Measurements from ENCODE around the gene NCKAP1.

Gene NCKAP1

DNA sequence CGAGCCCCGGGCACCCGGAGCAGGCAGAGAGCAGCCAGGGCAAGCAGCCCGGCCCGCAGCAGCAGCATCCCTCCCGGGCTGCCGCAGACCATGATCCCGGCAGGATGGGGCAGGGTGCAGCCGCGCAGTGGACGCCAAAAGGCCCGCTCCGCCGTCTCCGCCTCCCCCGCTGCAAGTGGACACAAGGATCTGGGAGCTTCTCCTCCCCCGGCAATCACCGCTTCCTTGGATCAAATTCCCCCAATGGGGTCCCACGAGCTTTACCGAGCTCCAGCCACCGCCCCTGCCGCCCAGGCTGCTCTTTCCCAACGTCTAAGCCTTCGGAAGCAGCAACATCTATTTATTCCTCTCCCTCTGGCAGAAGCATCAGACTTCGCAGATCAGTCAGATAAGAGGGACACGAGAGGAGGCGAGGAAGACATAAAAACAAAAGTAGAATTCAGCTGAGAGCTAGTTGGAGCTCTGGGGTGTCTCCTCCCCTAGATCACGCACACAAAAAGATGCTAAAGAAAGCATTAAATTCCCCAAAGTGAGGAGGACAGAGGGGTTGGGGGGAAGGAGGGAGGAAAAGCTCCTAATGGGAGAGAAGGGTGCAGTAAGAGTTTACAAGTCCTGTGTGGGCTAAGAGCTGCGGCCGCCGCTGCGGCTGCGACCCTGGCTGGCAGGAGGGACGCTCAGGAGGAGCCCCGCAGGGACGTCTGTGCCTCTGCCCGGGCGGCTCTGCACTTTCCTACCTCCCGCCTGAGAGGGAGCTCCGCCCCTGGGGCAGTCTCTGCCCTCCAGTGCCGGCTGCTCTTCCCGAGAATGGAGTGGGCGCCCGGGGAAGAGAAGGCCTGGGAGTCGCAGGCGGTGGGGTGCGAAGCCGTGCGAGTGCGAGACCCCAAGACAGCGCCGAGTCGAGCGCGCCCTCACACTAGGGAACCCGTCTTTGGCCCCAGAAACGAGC is 171.5 kb downstream of the NCKAP1 start, which contains the start of gene FRZB:
TSS of gene FRZB (minus strand) at position 177 of the 946 bp plus-strand sequence. CDS start at position 92, 85 bp downstream.
- peak; percentile 58 for DNase-seq

DNA sequence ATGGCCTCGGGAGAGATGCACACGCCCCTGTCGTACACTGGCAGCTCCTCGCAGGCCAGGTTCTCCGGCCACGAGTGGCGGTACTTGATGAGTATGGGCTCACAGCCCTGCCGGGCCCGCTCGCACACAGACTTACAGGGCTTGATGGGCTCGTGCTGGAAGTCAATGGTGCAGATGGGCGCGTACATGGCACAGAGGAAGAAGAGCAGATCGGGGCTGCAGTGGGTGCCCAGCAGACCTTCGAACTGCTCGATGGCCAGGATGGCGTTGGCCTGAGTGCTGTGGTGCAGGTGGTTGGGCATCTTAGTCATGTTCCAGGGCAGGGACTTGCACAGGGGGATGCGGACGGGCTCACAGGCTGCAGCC is 172.2 kb downstream of the NCKAP1 start:
- no peak for DNase-seq

DNA sequence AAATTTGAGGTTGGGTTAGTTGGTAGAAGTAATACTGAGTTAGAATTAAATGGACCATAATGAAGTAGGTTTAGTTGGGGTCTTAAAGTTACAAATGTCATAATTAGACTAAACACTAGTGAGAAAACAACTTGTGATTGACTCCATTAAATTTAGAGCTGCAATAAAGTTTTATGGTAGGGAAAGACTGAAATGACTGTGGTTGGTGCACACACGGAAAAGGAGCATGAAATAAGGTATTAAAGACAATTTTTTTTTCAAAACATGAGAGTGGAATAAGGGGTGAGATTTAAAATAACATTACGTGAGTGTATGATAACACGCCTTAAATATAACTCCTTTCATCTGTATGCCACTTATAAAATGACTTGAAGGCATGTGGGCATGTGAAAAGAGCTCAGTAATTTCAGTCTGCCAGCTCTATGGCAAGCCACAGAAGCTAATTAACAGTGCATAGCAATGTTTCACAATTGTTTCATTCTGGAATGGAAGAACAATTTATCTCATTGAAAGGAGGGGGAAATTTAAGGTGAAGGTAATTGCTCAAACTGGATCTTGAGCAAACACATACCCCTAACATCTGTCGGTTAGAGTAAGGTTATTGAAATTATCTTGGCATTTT is 173.2 kb downstream of the NCKAP1 start:
- DNase-seq: no peak

DNA sequence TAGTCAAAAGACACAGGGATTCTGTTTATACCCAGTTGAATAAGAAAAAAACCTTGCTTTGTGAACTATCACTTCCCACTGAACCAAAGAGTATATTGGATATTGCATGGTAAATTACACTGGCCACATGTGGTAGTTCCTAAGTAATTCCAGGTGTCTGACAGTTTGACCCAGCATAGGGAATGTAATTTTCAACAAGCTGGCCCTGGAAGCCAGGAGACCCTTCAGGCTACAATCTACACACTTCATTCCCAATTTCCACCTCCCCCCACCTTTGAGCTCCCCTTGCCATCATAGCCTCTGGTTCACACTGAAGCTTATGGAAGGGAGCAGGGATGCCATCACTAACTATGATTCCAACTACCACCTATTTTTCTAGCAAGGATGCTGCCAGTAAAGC is 174.6 kb downstream of the NCKAP1 start:
- no peak for DNase-seq

DNA sequence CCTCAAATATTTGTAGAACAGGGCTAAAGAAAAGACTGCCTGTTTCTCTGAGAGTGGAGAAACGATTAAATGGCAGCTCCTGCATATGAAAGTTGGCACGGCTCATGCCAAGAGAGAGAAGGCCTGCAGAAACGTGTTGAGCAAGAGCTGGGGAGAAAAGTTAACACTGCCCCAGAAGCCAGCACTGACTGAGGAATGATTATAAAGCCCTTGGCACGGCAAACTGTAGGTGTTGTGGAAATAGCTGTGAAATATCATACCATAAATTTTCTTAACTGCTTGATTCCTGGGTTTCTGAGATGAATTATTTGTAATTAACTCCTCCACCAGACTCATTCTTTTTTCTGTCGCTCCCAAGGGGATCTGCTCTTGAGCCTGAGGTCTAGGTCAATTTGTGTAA is 176.2 kb downstream of the NCKAP1 start:
- DNase-seq: no peak

DNA sequence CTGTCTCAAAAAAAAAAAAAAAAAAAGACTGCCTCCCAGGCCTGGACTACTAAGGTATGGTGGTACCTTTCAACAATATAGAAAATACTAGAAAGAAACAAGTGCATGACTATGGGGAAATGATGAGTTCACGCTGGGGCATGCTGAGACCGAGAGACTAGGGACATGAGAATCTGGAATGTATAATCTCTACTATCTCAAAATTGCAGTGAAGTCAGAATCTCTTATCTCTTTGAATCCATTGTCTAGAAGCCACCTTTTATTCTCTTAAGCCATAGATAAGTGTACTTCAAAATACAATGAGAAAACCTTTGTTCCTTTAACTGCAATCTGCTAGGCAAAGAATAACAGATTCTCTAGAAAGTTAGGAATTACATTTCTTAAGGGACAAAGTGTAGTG is 177.4 kb downstream of the NCKAP1 start:
- DNase-seq: no peak

All from amniotic stem cell (primary cell).